CD4-positive, CD25-positive, alpha-beta regulatory T cell (primary cell): ENCODE measurements around the gene TRAF3. TPM values are rescaled to one million over a fixed set of nuclear protein-coding genes. Genes with fewer than 3 reads are reported as not detected.
A peak's percentile ranks its signal among the peaks of the same experiment; 100 is the strongest.

Experiments
- ATAC-seq, 2 donors: fragments of 150-1000 bp; cut with Tn5 transposase; one replicate each; pipeline ENCODE4 v1.10.0; 2021; ENCODE audit warnings: low read depth in 2 of 2, moderate number of reproducible peaks in 2 of 2, moderate library complexity in 1 of 2
- DNase-seq, 3 donors: peaks; one replicate each; pipeline versions ENCODE4 v3.0.0 to v3.0.0-alpha.2; 2012 to 2022; ENCODE audit warnings: mixed read lengths in 1 of 3
- H3K27ac ChIP-seq: one replicate; pipeline ENCODE4 v1.7.0; 2013; ENCODE audit warnings: mild to moderate bottlenecking, low read length; ENCODE audit not compliant: insufficient read depth, poor library complexity, severe bottlenecking
- H3K27me3 ChIP-seq: one replicate; pipeline ENCODE4 v1.7.0; 2013; ENCODE audit warnings: low read length; ENCODE audit not compliant: control insufficient read depth, insufficient read depth
- H3K36me3 ChIP-seq: one replicate; pipeline ENCODE4 v1.7.0; 2013; ENCODE audit warnings: mild to moderate bottlenecking, low read length, moderate library complexity; ENCODE audit not compliant: control insufficient read depth, insufficient read depth
- H3K4me1 ChIP-seq: 2 replicates; pipeline ENCODE4 v1.7.0; 2013; ENCODE audit warnings: mild to moderate bottlenecking, low read length; ENCODE audit not compliant: insufficient read depth, control insufficient read depth, poor library complexity, severe bottlenecking
- H3K4me3 ChIP-seq: one replicate; pipeline ENCODE4 v1.7.0; 2013; ENCODE audit warnings: low read depth, mild to moderate bottlenecking, low read length, moderate library complexity
- H3K9me3 ChIP-seq, 2 experiments: 1 replicate in 1 of 2; 2 replicates in 1 of 2; pipeline ENCODE4 v1.7.0; 2013; ENCODE audit warnings: low read length in 2 of 2, mild to moderate bottlenecking in 1 of 2, moderate library complexity in 1 of 2; ENCODE audit not compliant: control insufficient read depth in 2 of 2
- H3K27ac Mint-ChIP-seq, 3 donors: one replicate each; pipeline ENCODE4 v1.8.0; 2020 to 2022; ENCODE audit warnings: mild to moderate bottlenecking in 3 of 3, mixed read lengths in 3 of 3, moderate library complexity in 2 of 3
- H3K27me3 Mint-ChIP-seq: one replicate; pipeline ENCODE4 v1.8.0; 2022; ENCODE audit warnings: mild to moderate bottlenecking, mixed read lengths
- H3K36me3 Mint-ChIP-seq: one replicate; pipeline ENCODE4 v1.8.0; 2020; ENCODE audit warnings: mixed read lengths
- H3K4me1 Mint-ChIP-seq, 4 donors: one replicate each; pipeline ENCODE4 v1.8.0; 2020 to 2022; ENCODE audit warnings: mixed read lengths in 4 of 4, mild to moderate bottlenecking in 1 of 4
- H3K4me3 Mint-ChIP-seq, 4 donors: one replicate each; pipeline ENCODE4 v1.8.0; 2020 to 2022; ENCODE audit warnings: mild to moderate bottlenecking in 4 of 4, mixed read lengths in 4 of 4, moderate library complexity in 3 of 4
- H3K9me3 Mint-ChIP-seq, 7 donors: one replicate each; pipeline ENCODE4 v1.8.0; 2020 to 2022; ENCODE audit warnings: mixed read lengths in 7 of 7, mild to moderate bottlenecking in 3 of 7, moderate library complexity in 2 of 7
- polyA plus RNA-seq, 4 donors: library from polyadenylated mRNA; unstranded; fragments of 300-500 nt; fragmentation: Illumina TruSeq; gene quantifications; one replicate each; pipeline ENCODE4 v1.2.3, GENCODE V29; 2021
- total RNA-seq: library from RNA; stranded (reverse); gene quantifications from one replicate; pipeline ENCODE4 v1.2.3, GENCODE V29; 2022

Gene TRAF3
- total and polyA plus RNA-seq, 5 donors from 2014 or later: 17.7 to 71.2 (median 22.5) TPM

GRCh38 chr14:102733326-102733725 is 43.9 kb upstream of the TRAF3 start:
- H3K36me3 Mint-ChIP-seq: peaks cover 22% of the 10 kb centered on the region
- Histone ChIP-seq H3K27me3 (no peaks in the 10 kb centered on the region), H3K9me3 (no peaks in the 10 kb centered on the region), H3K36me3 (peaks cover 3% of the 10 kb centered on the region), H3K27ac (no peak overlapping the region), H3K4me3 (no peak overlapping the region), H3K4me1 (no peaks in the 10 kb centered on the region)
- H3K27ac Mint-ChIP-seq: peak overlapping the region in 1 of 3 donors; percentile 62
- no peaks in the 10 kb centered on the region for H3K27me3 Mint-ChIP-seq
- no peak overlapping the region for H3K4me3 Mint-ChIP-seq
- DNase-seq: no peak
- ATAC-seq: no peak
- peaks cover 0 to 1% (median 0%) of the 10 kb centered on the region in 7 donors for H3K9me3 Mint-ChIP-seq
- H3K4me1 Mint-ChIP-seq: peaks cover 0 to 2% (median 0%) of the 10 kb centered on the region in 4 donors

DNA sequence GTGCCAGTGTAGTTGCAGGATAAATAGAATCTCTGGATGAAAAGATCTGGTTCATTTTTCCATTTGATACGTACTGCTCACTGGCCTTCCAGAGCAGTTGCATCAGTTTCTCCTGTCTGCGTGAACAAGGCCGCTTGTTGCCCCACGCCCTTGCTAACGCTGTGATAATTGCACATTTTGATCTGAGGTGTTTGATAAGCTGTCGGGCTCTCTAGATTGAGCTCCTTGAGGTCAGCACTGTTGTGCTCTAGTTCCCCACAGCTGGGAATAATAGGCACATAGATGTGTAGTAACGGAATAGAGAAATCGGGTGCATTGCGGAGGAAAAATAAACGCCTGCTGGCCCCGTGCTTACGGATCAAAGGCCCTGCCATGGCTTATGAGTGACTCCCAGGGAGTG is 42.8 kb upstream of the TRAF3 start:
- ATAC-seq (no peak), DNase-seq (no peak)
- no peaks in the 10 kb centered on the region for H3K4me1 ChIP-seq
- no peaks in the 10 kb centered on the region for H3K27me3 ChIP-seq
- H3K27me3 Mint-ChIP-seq: no peaks in the 10 kb centered on the region
- H3K36me3 Mint-ChIP-seq: peaks cover 18% of the 10 kb centered on the region
- H3K9me3 Mint-ChIP-seq: peaks cover 0 to 3% (median 0%) of the 10 kb centered on the region in 7 donors
- no peak overlapping the region for H3K4me3 Mint-ChIP-seq
- no peak overlapping the region for H3K27ac ChIP-seq
- no peaks in the 10 kb centered on the region for H3K36me3 ChIP-seq
- no peaks in the 10 kb centered on the region for H3K9me3 ChIP-seq
- no peak overlapping the region for H3K4me3 ChIP-seq
- peaks cover 0 to 2% (median 0%) of the 10 kb centered on the region in 4 donors for H3K4me1 Mint-ChIP-seq
- H3K27ac Mint-ChIP-seq: peak overlapping the region in 1 of 3 donors; percentile 79

GRCh38 chr14:102736956-102737355 is 40.3 kb upstream of the TRAF3 start:
- H3K9me3 ChIP-seq: peaks cover 0 to 10% of the 10 kb centered on the region in 2 experiments
- DNase-seq (no peak), ATAC-seq (no peak)
- H3K27me3 ChIP-seq: no peaks in the 10 kb centered on the region
- H3K4me3 ChIP-seq: no peak overlapping the region
- H3K27ac ChIP-seq: no peak overlapping the region
- H3K36me3 ChIP-seq: no peaks in the 10 kb centered on the region
- no peaks in the 10 kb centered on the region for H3K27me3 Mint-ChIP-seq
- peaks cover 0 to 2% (median 0%) of the 10 kb centered on the region in 4 donors for H3K4me1 Mint-ChIP-seq
- no peaks in the 10 kb centered on the region for H3K4me1 ChIP-seq
- no peak overlapping the region for H3K4me3 Mint-ChIP-seq
- no peak overlapping the region for H3K27ac Mint-ChIP-seq
- peaks cover 0 to 5% (median 0%) of the 10 kb centered on the region in 7 donors for H3K9me3 Mint-ChIP-seq
- peaks cover 10% of the 10 kb centered on the region for H3K36me3 Mint-ChIP-seq

- Mint-ChIP-seq H3K4me1 (peaks cover 0 to 2% (median 0%) of the 10 kb centered on the region in 4 donors), H3K27ac (peak overlapping the region in 2 of 3 donors; percentile 31 to 63), H3K4me3 (no peak overlapping the region), H3K9me3 (peaks cover 0 to 8% (median 1%) of the 10 kb centered on the region in 7 donors), H3K27me3 (no peaks in the 10 kb centered on the region), H3K36me3 (peaks cover 11% of the 10 kb centered on the region)
- ATAC-seq (no peak), DNase-seq (no peak)
- H3K36me3 ChIP-seq: no peaks in the 10 kb centered on the region
- H3K9me3 ChIP-seq: peaks cover 0 to 17% of the 10 kb centered on the region in 2 experiments
- no peak overlapping the region for H3K4me3 ChIP-seq
- H3K27ac ChIP-seq: no peak overlapping the region
- no peaks in the 10 kb centered on the region for H3K4me1 ChIP-seq
- H3K27me3 ChIP-seq: no peaks in the 10 kb centered on the region
These were observed 39.6 kb upstream of the TRAF3 start for GRCh38 chr14:102737402-102738372.

DNA sequence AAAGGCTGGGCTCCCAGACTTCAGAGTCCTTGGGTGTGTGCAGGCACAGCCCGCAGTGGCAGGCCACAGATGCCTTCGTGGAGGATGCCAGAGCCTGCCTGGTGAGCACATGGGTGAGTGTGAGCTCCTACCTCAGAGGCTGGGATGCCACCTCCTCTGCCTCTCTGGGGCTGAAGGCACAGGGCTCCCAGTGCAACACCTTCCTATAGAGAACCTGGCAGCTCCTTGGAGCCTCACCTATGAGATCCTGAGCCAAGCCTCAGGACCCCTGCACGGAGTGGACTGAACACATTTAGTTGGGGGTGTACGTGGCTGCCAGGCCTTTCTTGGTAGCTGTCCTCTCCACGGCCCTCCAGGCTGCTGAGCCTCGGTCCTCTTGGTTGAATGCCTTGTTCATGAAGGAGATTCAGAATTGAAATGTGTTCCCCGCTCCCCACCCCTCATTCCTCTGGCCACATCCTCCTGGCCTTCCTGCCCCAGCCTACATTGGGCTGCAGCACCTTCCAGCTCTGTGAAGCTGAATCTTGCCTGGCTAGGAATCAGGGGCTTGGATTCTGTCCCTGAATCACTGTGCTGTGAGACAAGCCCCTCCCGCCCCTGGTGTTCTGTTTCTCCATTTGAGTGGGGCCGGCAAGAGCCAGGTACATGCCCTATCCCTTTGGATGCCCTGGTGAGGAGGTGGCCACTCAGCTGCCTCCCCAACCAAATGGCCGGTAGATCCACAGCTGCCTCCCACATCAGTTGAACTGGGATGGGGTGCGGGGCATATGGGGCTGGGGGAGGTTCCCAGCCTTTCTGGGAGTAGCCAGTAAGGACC is 38.7 kb upstream of the TRAF3 start:
- Histone ChIP-seq H3K27ac (no peak overlapping the region), H3K27me3 (no peaks in the 10 kb centered on the region), H3K4me1 (no peaks in the 10 kb centered on the region), H3K4me3 (no peak overlapping the region), H3K9me3 (peaks cover 0 to 18% of the 10 kb centered on the region in 2 experiments), H3K36me3 (no peaks in the 10 kb centered on the region)
- no peak for DNase-seq
- peaks cover 7% of the 10 kb centered on the region for H3K36me3 Mint-ChIP-seq
- no peak overlapping the region for H3K27ac Mint-ChIP-seq
- no peak overlapping the region for H3K4me3 Mint-ChIP-seq
- H3K4me1 Mint-ChIP-seq: peaks cover 0 to 2% (median 0%) of the 10 kb centered on the region in 4 donors
- no peak for ATAC-seq
- H3K27me3 Mint-ChIP-seq: no peaks in the 10 kb centered on the region
- peaks cover 0 to 12% (median 2%) of the 10 kb centered on the region in 7 donors for H3K9me3 Mint-ChIP-seq

DNA sequence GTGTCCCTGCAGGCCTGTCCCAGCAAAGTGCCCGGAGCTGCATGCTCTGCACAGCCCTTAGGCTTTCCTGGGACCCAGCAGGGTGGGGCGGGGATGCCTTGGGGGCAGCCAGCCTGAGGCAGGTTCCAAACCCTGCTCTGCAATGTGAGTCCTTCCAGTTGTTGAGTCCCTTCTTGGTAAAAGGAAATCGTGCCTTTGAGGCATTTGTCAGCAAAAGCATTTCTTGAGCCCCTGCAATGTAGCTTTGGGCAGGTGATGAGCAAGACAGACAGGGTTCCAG is 38.1 kb upstream of the TRAF3 start:
- no peak overlapping the region for H3K4me3 ChIP-seq
- ATAC-seq (no peak), DNase-seq (no peak)
- peaks cover 0 to 18% of the 10 kb centered on the region in 2 experiments for H3K9me3 ChIP-seq
- Mint-ChIP-seq H3K4me1 (peaks cover 0 to 2% (median 0%) of the 10 kb centered on the region in 4 donors), H3K9me3 (peaks cover 0 to 12% (median 2%) of the 10 kb centered on the region in 7 donors), H3K27me3 (no peaks in the 10 kb centered on the region), H3K27ac (no peak overlapping the region), H3K4me3 (no peak overlapping the region), H3K36me3 (peaks cover 7% of the 10 kb centered on the region)
- H3K4me1 ChIP-seq: no peaks in the 10 kb centered on the region
- H3K36me3 ChIP-seq: no peaks in the 10 kb centered on the region
- H3K27ac ChIP-seq: no peak overlapping the region
- H3K27me3 ChIP-seq: no peaks in the 10 kb centered on the region

DNA sequence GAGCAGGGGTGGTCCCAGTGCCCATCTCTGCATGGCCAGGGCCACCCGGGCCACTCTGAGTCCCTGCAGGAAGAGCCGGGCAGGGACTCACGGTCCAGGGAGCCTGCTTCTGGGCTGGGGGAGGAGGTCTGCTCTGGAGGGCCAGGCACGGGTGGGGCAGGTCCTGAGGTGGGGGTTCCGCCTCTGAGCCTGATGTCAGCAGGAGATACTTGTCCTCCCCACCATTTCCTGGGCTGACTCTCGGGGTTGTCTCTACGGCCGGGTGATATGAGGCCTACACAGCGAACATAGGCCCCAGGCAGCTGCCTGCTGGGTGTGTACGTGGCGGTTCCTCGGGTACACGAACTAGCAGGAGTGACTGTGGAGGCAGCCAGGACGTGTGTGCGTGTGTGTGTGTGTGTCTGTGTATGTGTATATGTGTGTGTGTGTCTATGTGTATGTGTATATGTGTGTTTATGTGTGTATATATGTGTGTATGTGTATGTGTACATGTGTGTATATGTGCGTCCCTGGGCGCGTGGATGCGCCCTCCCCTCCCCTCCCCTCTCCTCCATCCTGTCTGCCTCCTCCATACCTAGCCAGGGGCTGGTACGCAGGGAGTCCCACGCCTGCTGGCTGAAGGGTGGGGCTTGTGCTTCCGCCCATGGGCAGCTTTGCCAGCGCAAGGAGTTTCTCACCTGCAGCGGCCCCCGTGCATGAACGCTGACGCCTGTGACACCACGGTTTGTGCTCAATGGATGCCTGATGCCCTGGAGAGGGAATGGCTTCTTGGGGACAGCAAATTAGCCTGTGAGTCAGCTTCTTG is 30.4 kb upstream of the TRAF3 start:
- Histone ChIP-seq H3K36me3 (no peaks in the 10 kb centered on the region), H3K4me3 (no peak overlapping the region), H3K27ac (no peak overlapping the region), H3K4me1 (no peaks in the 10 kb centered on the region), H3K27me3 (no peaks in the 10 kb centered on the region), H3K9me3 (peaks cover 0 to 9% of the 10 kb centered on the region in 2 experiments)
- no peak for ATAC-seq
- Mint-ChIP-seq H3K27ac (peak overlapping the region in 1 of 3 donors; percentile 25), H3K36me3 (peaks cover 3% of the 10 kb centered on the region), H3K9me3 (peaks cover 0 to 10% (median 2%) of the 10 kb centered on the region in 7 donors), H3K4me3 (no peak overlapping the region), H3K4me1 (no peaks in the 10 kb centered on the region), H3K27me3 (no peaks in the 10 kb centered on the region)
- no peak for DNase-seq
